ENCODE results near the gene PCNX2. TPM values are rescaled to one million over a fixed set of nuclear protein-coding genes. Genes with fewer than 3 reads are reported as not detected.

PCNX2 gene
- total RNA-seq, 1 experiment from 2014 or later: 15.3 TPM

DNA sequence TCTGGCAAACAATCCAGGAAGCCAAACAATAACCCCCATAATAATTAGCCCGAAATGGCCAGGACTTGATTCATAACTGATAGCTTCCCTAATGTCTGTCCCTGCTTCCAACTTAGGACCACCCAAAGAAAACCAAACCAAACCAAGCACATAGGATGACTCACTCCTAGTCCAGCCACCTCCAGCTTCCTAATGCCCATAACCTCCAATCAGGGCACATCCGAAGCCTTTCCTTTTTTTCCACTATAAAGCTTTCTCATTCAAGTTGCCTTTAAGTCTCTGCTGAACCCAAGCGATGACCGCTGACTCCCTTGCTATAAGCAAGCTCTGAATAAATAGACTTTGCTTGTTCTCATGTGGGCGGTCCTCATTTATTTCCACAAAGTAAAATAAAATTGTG, 40.4 kb downstream of the PCNX2 start:
- RAD21 ChIA-PET (ENCODE audit: low non-redundant PET in 1 of 2, low total read pairs in 2 of 2, uncharacterized antibody in 2 of 2, unreplicated experiment in 2 of 2): no interaction called here
- Histone ChIP-seq H3K9ac (ENCODE audit: low read length) (no peak overlapping the region), H2AFZ (ENCODE audit: low read depth, low read length, poor library complexity, severe bottlenecking) (no peak overlapping the region), H3K36me3 (ENCODE audit: control insufficient read depth in 1 of 2, insufficient read depth in 2 of 2, low read length in 2 of 2) (peaks cover 7 to 18% of the 10 kb centered on the region in 2 experiments), H3K4me3 (replicated peaks in 1 of 2; ENCODE audit: low read depth in 1 of 2, low read length in 2 of 2) (no peak overlapping the region), H3K4me1 (ENCODE audit: control insufficient read depth in 1 of 2, insufficient read depth in 2 of 2, low read length in 2 of 2) (0 out of 4 replicates have a peak, but pooled peaks cover 0 to 3% of the 10 kb centered on the region in 2 experiments), H3K4me2 (ENCODE audit: low read length) (no peak overlapping the region), H3K27ac (ENCODE audit: low read depth, low read length) (no peak overlapping the region), H3K27me3 (ENCODE audit: insufficient read depth, low read length) (no peaks in the 10 kb centered on the region), H3K79me2 (ENCODE audit: insufficient read depth, low read length) (0 out of 2 replicates have a peak, but pooled peaks cover 3% of the 10 kb centered on the region), H3K9me3 (ENCODE audit: control insufficient read depth in 1 of 2, insufficient read depth in 1 of 2, low read depth in 1 of 2, low read length in 2 of 2) (no peaks in the 10 kb centered on the region), H4K20me1 (ENCODE audit: insufficient read depth) (no peaks in the 10 kb centered on the region), H3K9me2 (ENCODE audit: insufficient read depth) (no peaks in the 10 kb centered on the region)
- DNase-seq (ENCODE audit: low read depth, low spot score) (no peak), ATAC-seq (no peak)
- TF ChIP-seq SIN3A (IDR thresholded peaks at IDR 0.05; ENCODE audit: low read depth) (no peak), SP1 (IDR thresholded peaks at IDR 0.05; ENCODE audit: low read depth) (no peak), SRF (IDR thresholded peaks at IDR 0.05; ENCODE audit: low read depth) (no peak), ELF1 (IDR thresholded peaks at IDR 0.05; ENCODE audit: borderline replicate concordance, low read depth) (no peak), CEBPB (IDR thresholded peaks at IDR 0.05; ENCODE audit: low read depth) (no peak), YY1 (IDR thresholded peaks at IDR 0.05; ENCODE audit: extremely low read depth, insufficient replicate concordance, low read depth, low read length) (no peak), CBX3 (IDR thresholded peaks at IDR 0.05; ENCODE audit: low read depth) (no peak), MAX (IDR thresholded peaks at IDR 0.05) (no peak), JUND (IDR thresholded peaks at IDR 0.05) (no peak), EZH2phosphoT487 (IDR thresholded peaks at IDR 0.05; ENCODE audit: borderline replicate concordance) (no peak), ZNF274 (IDR thresholded peaks at IDR 0.05; ENCODE audit: low read depth, low read length) (no peak), ATF3 (IDR thresholded peaks at IDR 0.05) (no peak), EGR1 (IDR thresholded peaks at IDR 0.05; ENCODE audit: low read depth) (no peak), EZH2 (IDR thresholded peaks at IDR 0.05) (no peak), FOSL1 (IDR thresholded peaks at IDR 0.05; ENCODE audit: low read depth) (no peak), POLR2AphosphoS5 (IDR thresholded peaks at IDR 0.05; ENCODE audit: low read depth, low read length) (no peak)
- TF ChIP-seq, protein P1, sequence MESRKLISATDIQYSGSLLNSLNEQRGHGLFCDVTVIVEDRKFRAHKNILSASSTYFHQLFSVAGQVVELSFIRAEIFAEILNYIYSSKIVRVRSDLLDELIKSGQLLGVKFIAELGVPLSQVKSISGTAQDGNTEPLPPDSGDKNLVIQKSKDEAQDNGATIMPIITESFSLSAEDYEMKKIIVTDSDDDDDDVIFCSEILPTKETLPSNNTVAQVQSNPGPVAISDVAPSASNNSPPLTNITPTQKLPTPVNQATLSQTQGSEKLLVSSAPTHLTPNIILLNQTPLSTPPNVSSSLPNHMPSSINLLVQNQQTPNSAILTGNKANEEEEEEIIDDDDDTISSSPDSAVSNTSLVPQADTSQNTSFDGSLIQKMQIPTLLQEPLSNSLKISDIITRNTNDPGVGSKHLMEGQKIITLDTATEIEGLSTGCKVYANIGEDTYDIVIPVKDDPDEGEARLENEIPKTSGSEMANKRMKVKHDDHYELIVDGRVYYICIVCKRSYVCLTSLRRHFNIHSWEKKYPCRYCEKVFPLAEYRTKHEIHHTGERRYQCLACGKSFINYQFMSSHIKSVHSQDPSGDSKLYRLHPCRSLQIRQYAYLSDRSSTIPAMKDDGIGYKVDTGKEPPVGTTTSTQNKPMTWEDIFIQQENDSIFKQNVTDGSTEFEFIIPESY (IDR thresholded peaks at IDR 0.05; ENCODE audit: extremely low read depth, insufficient replicate concordance, low read length): no peak
- no TSS peak for BruUV-seq (replicated peaks)
- CTCF ChIA-PET: no interaction called here
- intact Hi-C loops (cut with micrococcal nuclease): no loop called here
- POLR2A ChIA-PET: no interaction called here

Data from HCT116 (cell line).